Measurements from ENCODE around the gene PDE7B.

DNA sequence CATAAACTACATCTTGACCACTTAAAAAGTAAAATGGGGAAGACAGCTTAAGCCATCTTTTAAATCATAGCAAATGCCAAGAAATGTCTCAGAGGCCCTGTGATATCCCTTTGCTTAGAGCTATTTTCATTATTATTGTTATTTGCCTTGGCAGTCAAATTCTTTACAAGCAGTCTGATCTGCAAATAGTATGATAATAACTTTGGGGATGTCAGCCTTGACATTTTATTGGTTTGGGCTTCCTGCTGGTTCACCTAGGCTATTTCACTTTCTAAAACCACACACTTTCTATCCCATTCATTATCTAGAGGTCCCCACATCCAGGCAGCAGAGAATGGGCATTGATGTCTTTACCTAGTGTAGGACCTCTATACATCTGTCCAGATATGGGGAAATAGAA lies 125.1 kb downstream of the PDE7B start:
- TF ChIP-seq, protein P1, sequence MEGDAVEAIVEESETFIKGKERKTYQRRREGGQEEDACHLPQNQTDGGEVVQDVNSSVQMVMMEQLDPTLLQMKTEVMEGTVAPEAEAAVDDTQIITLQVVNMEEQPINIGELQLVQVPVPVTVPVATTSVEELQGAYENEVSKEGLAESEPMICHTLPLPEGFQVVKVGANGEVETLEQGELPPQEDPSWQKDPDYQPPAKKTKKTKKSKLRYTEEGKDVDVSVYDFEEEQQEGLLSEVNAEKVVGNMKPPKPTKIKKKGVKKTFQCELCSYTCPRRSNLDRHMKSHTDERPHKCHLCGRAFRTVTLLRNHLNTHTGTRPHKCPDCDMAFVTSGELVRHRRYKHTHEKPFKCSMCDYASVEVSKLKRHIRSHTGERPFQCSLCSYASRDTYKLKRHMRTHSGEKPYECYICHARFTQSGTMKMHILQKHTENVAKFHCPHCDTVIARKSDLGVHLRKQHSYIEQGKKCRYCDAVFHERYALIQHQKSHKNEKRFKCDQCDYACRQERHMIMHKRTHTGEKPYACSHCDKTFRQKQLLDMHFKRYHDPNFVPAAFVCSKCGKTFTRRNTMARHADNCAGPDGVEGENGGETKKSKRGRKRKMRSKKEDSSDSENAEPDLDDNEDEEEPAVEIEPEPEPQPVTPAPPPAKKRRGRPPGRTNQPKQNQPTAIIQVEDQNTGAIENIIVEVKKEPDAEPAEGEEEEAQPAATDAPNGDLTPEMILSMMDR (IDR thresholded peaks at IDR 0.05): no peak
- TF ChIP-seq FOXJ3 (CRISPR knock-in tag; IDR thresholded peaks at IDR 0.05) (no peak), SMC3 (IDR thresholded peaks at IDR 0.05; ENCODE audit: low read depth, low read length) (no peak), RFX5 (IDR thresholded peaks at IDR 0.05; ENCODE audit: low read length) (no peak), TEAD4 (IDR thresholded peaks at IDR 0.05; ENCODE audit: borderline replicate concordance, insufficient read depth) (no peak), ELF1 (IDR thresholded peaks at IDR 0.05) (no peak), NRF1 (IDR thresholded peaks at IDR 0.05; ENCODE audit: low read depth, low read length) (no peak), TCF12 (IDR thresholded peaks at IDR 0.05) (no peak), EZH2phosphoT487 (IDR thresholded peaks at IDR 0.05; ENCODE audit: borderline replicate concordance, low read depth) (no peak), MEF2A (IDR thresholded peaks at IDR 0.05; ENCODE audit: borderline replicate concordance, low read depth) (no peak), POLR2AphosphoS5 (IDR thresholded peaks at IDR 0.05; ENCODE audit: low read depth, low read length) (no peak)
- TF ChIP-seq, protein P2, sequence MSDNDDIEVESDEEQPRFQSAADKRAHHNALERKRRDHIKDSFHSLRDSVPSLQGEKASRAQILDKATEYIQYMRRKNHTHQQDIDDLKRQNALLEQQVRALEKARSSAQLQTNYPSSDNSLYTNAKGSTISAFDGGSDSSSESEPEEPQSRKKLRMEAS (IDR thresholded peaks at IDR 0.05; ENCODE audit: low read depth): no peak

Measured in SK-N-SH (cell line).